Mesendoderm (in vitro differentiated cells): ENCODE measurements around the gene KLHDC1.
A peak's percentile ranks its signal among the peaks of the same experiment; 100 is the strongest.
"Not testable (repeated sequence)": the region's sequence is repeated elsewhere in the genome, so short reads cannot be mapped to it uniquely, and the experiment has no call there.

ENCODE experiments used
- DNase-seq: peaks from one replicate; pipeline ENCODE4 v3.0.0; 2013
- H2AK5ac ChIP-seq: 2 replicates; pipeline ENCODE4 v1.6.1; 2013; ENCODE audit warnings: low read length, inconsistent platforms
- H2BK120ac ChIP-seq: 2 replicates; pipeline ENCODE4 v1.6.1; 2013; ENCODE audit warnings: low read depth, mild to moderate bottlenecking, low read length, moderate library complexity, mixed read lengths
- H2BK15ac ChIP-seq: replicated peaks from 2 replicates; pipeline ENCODE4 v1.6.1; 2013; ENCODE audit warnings: low read depth, mild to moderate bottlenecking, moderate library complexity
- H2BK5ac ChIP-seq: 2 replicates; pipeline ENCODE4 v1.6.1; 2013; ENCODE audit warnings: low read length, inconsistent platforms
- H3K18ac ChIP-seq: 2 replicates; pipeline ENCODE4 v1.6.1; 2013; ENCODE audit warnings: mild to moderate bottlenecking, low read length, mixed read lengths
- H3K23ac ChIP-seq: one replicate; pipeline ENCODE4 v1.6.1; 2013; ENCODE audit warnings: low read length
- H3K27ac ChIP-seq: 2 replicates; pipeline ENCODE4 v1.5.1; 2013; ENCODE audit warnings: low read depth, mild to moderate bottlenecking, inconsistent platforms, low read length, moderate library complexity
- H3K27me3 ChIP-seq: 2 replicates; pipeline ENCODE4 v1.6.1; 2013; ENCODE audit warnings: low read length, control low read depth, mild to moderate bottlenecking, inconsistent platforms; ENCODE audit not compliant: insufficient read depth, poor library complexity
- H3K36me3 ChIP-seq: 2 replicates; pipeline ENCODE4 v1.6.1; 2013; ENCODE audit warnings: low read length, inconsistent platforms; ENCODE audit not compliant: control insufficient read depth, insufficient read depth
- H3K4ac ChIP-seq: one replicate; pipeline ENCODE4 v1.6.1; 2013; ENCODE audit warnings: low read depth, mild to moderate bottlenecking, low read length, moderate library complexity
- H3K4me1 ChIP-seq: 2 replicates; pipeline ENCODE4 v1.6.1; 2013; ENCODE audit warnings: low read depth, low read length, inconsistent platforms; ENCODE audit not compliant: control insufficient read depth
- H3K4me2 ChIP-seq: 2 replicates; pipeline ENCODE4 v1.6.1; 2013; ENCODE audit warnings: low read length
- H3K4me3 ChIP-seq: 2 replicates; pipeline ENCODE4 v1.5.1; 2013; ENCODE audit warnings: mild to moderate bottlenecking, low read length
- H3K56ac ChIP-seq: one replicate; pipeline ENCODE4 v1.6.1; 2013; ENCODE audit warnings: low read length
- H3K79me1 ChIP-seq: 2 replicates; pipeline ENCODE4 v1.6.1; 2013; ENCODE audit warnings: low read length, inconsistent platforms
- H3K79me2 ChIP-seq: 2 replicates; pipeline ENCODE4 v1.6.1; 2013; ENCODE audit warnings: mild to moderate bottlenecking, low read length; ENCODE audit not compliant: control insufficient read depth, insufficient read depth
- H3K9ac ChIP-seq: 2 replicates; pipeline ENCODE4 v1.6.1; 2013; ENCODE audit warnings: low read length, inconsistent platforms
- H4K5ac ChIP-seq: one replicate; pipeline ENCODE4 v1.6.1; 2013; ENCODE audit warnings: low read length
- H4K8ac ChIP-seq: one replicate; pipeline ENCODE4 v1.6.1; 2013; ENCODE audit warnings: low read depth, mild to moderate bottlenecking, control low read depth, low read length, moderate library complexity
- WGBS: extraction: QIAGEN DNeasy Blood & Tissue Kit; methylation state at CpG from one replicate; pipeline ENCODE4 v1.1.7; 2013; ENCODE audit warnings: low lambda C conversion rate, missing lambda C conversion rate; ENCODE audit not compliant: insufficient coverage; ENCODE audit errors: extremely low coverage; 5-methylcytosine and 5-hydroxymethylcytosine counted together

KLHDC1 gene

GRCh38 chr14:49704471-49704870 is 11.6 kb downstream of the KLHDC1 start:
- not testable (repeated sequence) for H3K27me3 ChIP-seq, H3K79me2 ChIP-seq, H2BK120ac ChIP-seq, H2BK5ac ChIP-seq, H2AK5ac ChIP-seq, H4K5ac ChIP-seq, H3K56ac ChIP-seq, H3K27ac ChIP-seq, H4K8ac ChIP-seq, H3K79me1 ChIP-seq, H3K18ac ChIP-seq, H3K4ac ChIP-seq, H3K23ac ChIP-seq, H3K4me3 ChIP-seq, H3K9ac ChIP-seq, H3K4me1 ChIP-seq, H3K36me3 ChIP-seq, H3K4me2 ChIP-seq, DNase-seq, H2BK15ac ChIP-seq
- WGBS: no CpG with 5 or more reads among the region's 4 CpGs

GRCh38 chr14:49710993-49711392 is 18.1 kb downstream of the KLHDC1 start:
- H3K79me2 ChIP-seq, H2BK15ac ChIP-seq, H2BK120ac ChIP-seq, H3K4me3 ChIP-seq, H3K56ac ChIP-seq, H3K23ac ChIP-seq, H4K8ac ChIP-seq, H3K4me2 ChIP-seq, H2BK5ac ChIP-seq, H4K5ac ChIP-seq, H2AK5ac ChIP-seq, H3K18ac ChIP-seq, H3K36me3 ChIP-seq, H3K4ac ChIP-seq, H3K27ac ChIP-seq, H3K9ac ChIP-seq, H3K79me1 ChIP-seq, DNase-seq, H3K4me1 ChIP-seq, H3K27me3 ChIP-seq: not testable (repeated sequence)
- WGBS: no CpG with 5 or more reads among the region's 11 CpGs

GRCh38 chr14:49720744-49721143 is 27.8 kb downstream of the KLHDC1 start:
- H2BK5ac ChIP-seq: no peak overlapping the region

GRCh38 chr14:49721733-49722435 is 29.0 kb downstream of the KLHDC1 start:
- DNase-seq: peak; percentile 33
- no CpG with 5 or more reads among the region's 9 CpGs for WGBS

More at GRCh38 chr14:49720744-49721143, 27.8 kb downstream of the KLHDC1 start:
- Histone ChIP-seq H3K56ac (no peak overlapping the region), H3K4ac (no peak overlapping the region), H3K9ac (no peak overlapping the region), H3K79me2 (no peaks in the 10 kb centered on the region), H3K23ac (no peak overlapping the region), H2BK15ac (no peak overlapping the region), H3K36me3 (no peaks in the 10 kb centered on the region), H3K4me3 (no peak overlapping the region), H4K5ac (no peak overlapping the region), H2BK120ac (no peak overlapping the region), H3K27ac (no peak overlapping the region), H3K18ac (no peak overlapping the region), H4K8ac (no peak overlapping the region), H3K27me3 (no peaks in the 10 kb centered on the region), H3K4me2 (no peak overlapping the region), H3K79me1 (no peaks in the 10 kb centered on the region), H3K4me1 (no peaks in the 10 kb centered on the region), H2AK5ac (no peak overlapping the region)
- DNase-seq: no peak

GRCh38 chr14:49727171-49727570 is 34.3 kb downstream of the KLHDC1 start:
- H3K79me2 ChIP-seq: no peaks in the 10 kb centered on the region
- H4K5ac ChIP-seq: no peak overlapping the region
- H3K9ac ChIP-seq: no peak overlapping the region
- no peak overlapping the region for H3K4me2 ChIP-seq
- WGBS: no CpG with 5 or more reads among the region's 5 CpGs
- no peak overlapping the region for H2BK5ac ChIP-seq
- H3K56ac ChIP-seq: no peak overlapping the region
- H2BK120ac ChIP-seq: no peak overlapping the region
- H4K8ac ChIP-seq: no peak overlapping the region
- no peak overlapping the region for H2AK5ac ChIP-seq
- no peak overlapping the region for H3K27ac ChIP-seq
- H3K27me3 ChIP-seq: no peaks in the 10 kb centered on the region
- no peaks in the 10 kb centered on the region for H3K79me1 ChIP-seq
- DNase-seq: no peak
- no peak overlapping the region for H3K18ac ChIP-seq
- no peak overlapping the region for H3K4me3 ChIP-seq
- no peak overlapping the region for H2BK15ac ChIP-seq
- H3K36me3 ChIP-seq: no peaks in the 10 kb centered on the region
- no peak overlapping the region for H3K23ac ChIP-seq
- no peak overlapping the region for H3K4ac ChIP-seq
- no peaks in the 10 kb centered on the region for H3K4me1 ChIP-seq

More at GRCh38 chr14:49721733-49722435, 29.0 kb downstream of the KLHDC1 start:
- H3K79me2 ChIP-seq, H2BK5ac ChIP-seq, H3K4me1 ChIP-seq, H3K4ac ChIP-seq, H4K8ac ChIP-seq, H3K79me1 ChIP-seq, H3K36me3 ChIP-seq, H3K18ac ChIP-seq, H3K27ac ChIP-seq, H3K27me3 ChIP-seq, H3K23ac ChIP-seq, H2BK15ac ChIP-seq, H2BK120ac ChIP-seq, H3K4me2 ChIP-seq, H3K9ac ChIP-seq, H3K4me3 ChIP-seq, H2AK5ac ChIP-seq, H3K56ac ChIP-seq, H4K5ac ChIP-seq: not testable (repeated sequence)

GRCh38 chr14:49732896-49733295 is 40.0 kb downstream of the KLHDC1 start:
- Histone ChIP-seq H4K8ac (no peak overlapping the region), H3K36me3 (no peaks in the 10 kb centered on the region), H3K23ac (no peak overlapping the region), H2BK15ac (no peak overlapping the region), H4K5ac (no peak overlapping the region), H2AK5ac (no peak overlapping the region), H3K79me1 (no peaks in the 10 kb centered on the region), H3K4me1 (no peaks in the 10 kb centered on the region), H2BK5ac (no peak overlapping the region), H3K79me2 (no peaks in the 10 kb centered on the region), H3K4ac (no peak overlapping the region), H3K4me2 (no peak overlapping the region), H3K4me3 (no peak overlapping the region), H3K27ac (no peak overlapping the region), H3K9ac (no peak overlapping the region), H2BK120ac (no peak overlapping the region), H3K18ac (no peak overlapping the region), H3K27me3 (no peaks in the 10 kb centered on the region), H3K56ac (no peak overlapping the region)
- WGBS: no CpG with 5 or more reads among the region's 3 CpGs
- DNase-seq: no peak
